Endodermal cell (in vitro differentiated cells): ENCODE measurements around the gene OPCML. TPM values are rescaled to one million over a fixed set of nuclear protein-coding genes. Genes with fewer than 3 reads are reported as not detected.

Source experiments
- DNase-seq: peaks from one replicate; pipeline ENCODE4 v3.0.0-alpha.2; 2017
- H3K27ac ChIP-seq: 2 replicates; pipeline ENCODE4 v1.5.1; 2013; ENCODE audit warnings: mild to moderate bottlenecking, low read depth, low read length, moderate library complexity
- H3K27me3 ChIP-seq: 2 replicates; pipeline ENCODE4 v1.6.1; 2013; ENCODE audit warnings: mild to moderate bottlenecking, low read length, moderate library complexity; ENCODE audit not compliant: insufficient read depth, control insufficient read depth, poor library complexity, severe bottlenecking
- H3K36me3 ChIP-seq: 2 replicates; pipeline ENCODE4 v1.7.0; 2013; ENCODE audit warnings: mild to moderate bottlenecking, low read length, moderate library complexity; ENCODE audit not compliant: control insufficient read depth, insufficient read depth
- H3K4me1 ChIP-seq: one replicate; pipeline ENCODE4 v1.7.0; 2013; ENCODE audit warnings: low read length; ENCODE audit not compliant: control insufficient read depth, insufficient read depth
- H3K4me3 ChIP-seq: 2 replicates; pipeline ENCODE4 v1.5.1; 2013; ENCODE audit warnings: mild to moderate bottlenecking, low read length, moderate library complexity
- H3K9ac ChIP-seq: 2 replicates; pipeline ENCODE4 v1.6.1; 2013; ENCODE audit warnings: mild to moderate bottlenecking, low read length, moderate library complexity; ENCODE audit not compliant: poor library complexity, severe bottlenecking; ENCODE audit errors: extremely low read depth
- H3K9me3 ChIP-seq: 2 replicates; pipeline ENCODE4 v1.6.1; 2013; ENCODE audit warnings: mild to moderate bottlenecking, low read length, moderate library complexity; ENCODE audit not compliant: control insufficient read depth
- H3K27ac Mint-ChIP-seq: 2 replicates; pipeline ENCODE4 v1.8.0; 2020; ENCODE audit warnings: mixed read lengths
- H3K27me3 Mint-ChIP-seq: 2 replicates; pipeline ENCODE4 v1.8.0; 2021; ENCODE audit warnings: mild to moderate bottlenecking, mixed read lengths; ENCODE audit not compliant: insufficient read depth
- H3K36me3 Mint-ChIP-seq: 2 replicates; pipeline ENCODE4 v1.8.0; 2020; ENCODE audit warnings: low read depth, mixed read lengths
- H3K4me1 Mint-ChIP-seq: 2 replicates; pipeline ENCODE4 v1.8.0; 2020; ENCODE audit warnings: mixed read lengths
- H3K4me3 Mint-ChIP-seq: 2 replicates; pipeline ENCODE4 v1.8.0; 2020; ENCODE audit warnings: mild to moderate bottlenecking, moderate library complexity, mixed read lengths
- H3K9me3 Mint-ChIP-seq: 2 replicates; pipeline ENCODE4 v1.8.0; 2020; ENCODE audit warnings: mild to moderate bottlenecking, mixed read lengths
- WGBS, 2 experiments: methylation state at CpG; one replicate each; pipeline versions ENCODE4 v1.1.5 to v1.1.7; 2013; ENCODE audit warnings: missing lambda C conversion rate in 2 of 2, mixed read lengths in 1 of 2; ENCODE audit not compliant: insufficient coverage in 1 of 2, insufficient read length in 1 of 2; 5-methylcytosine and 5-hydroxymethylcytosine counted together
- total RNA-seq, 2 donors: library from RNA; stranded (reverse); fragmentation: NEBNext Ultra II Directional in 1 of 2; extraction: Animal tissue kit (Norgen Biotek cat#: 25700) in 1 of 2; gene quantifications; 2 replicates in 1 of 2; 3 replicates in 1 of 2; pipeline ENCODE4 v1.2.1, GENCODE V29; 2021
- TF ChIP-seq, protein P1 (sequence below): fragments of 200-600 bp; sonication (generic); conservative IDR thresholded peaks from 2 replicates; pipeline ENCODE4 v1.5.0; 2021; ENCODE audit warnings: antibody characterized with exemption, mild to moderate bottlenecking

OPCML gene
- total RNA-seq, 2 donors from 2014 or later = 0.49 to 0.86 TPM

DNA sequence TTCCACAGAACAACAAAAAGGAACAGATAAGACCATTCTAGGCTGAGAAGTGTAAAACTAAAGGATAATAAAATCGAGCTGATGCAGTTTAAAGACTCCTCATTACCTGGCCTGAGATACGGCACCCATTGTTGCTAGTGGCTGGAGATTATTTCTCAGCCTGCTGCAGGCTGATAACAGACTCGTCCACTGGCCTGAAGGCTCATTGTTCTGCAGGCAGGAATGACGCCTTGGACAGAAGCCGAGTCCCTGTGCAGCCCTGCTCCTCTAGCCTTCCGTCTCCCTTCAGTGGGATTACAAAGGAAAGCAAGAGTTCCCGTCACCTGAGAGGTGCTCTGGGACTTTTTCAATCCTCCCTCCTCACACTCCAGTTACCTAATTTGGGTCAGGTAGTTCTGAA, 1065.3 kb downstream of the OPCML start:
- H3K9ac ChIP-seq = no peak overlapping the region
- TF ChIP-seq, protein P1, sequence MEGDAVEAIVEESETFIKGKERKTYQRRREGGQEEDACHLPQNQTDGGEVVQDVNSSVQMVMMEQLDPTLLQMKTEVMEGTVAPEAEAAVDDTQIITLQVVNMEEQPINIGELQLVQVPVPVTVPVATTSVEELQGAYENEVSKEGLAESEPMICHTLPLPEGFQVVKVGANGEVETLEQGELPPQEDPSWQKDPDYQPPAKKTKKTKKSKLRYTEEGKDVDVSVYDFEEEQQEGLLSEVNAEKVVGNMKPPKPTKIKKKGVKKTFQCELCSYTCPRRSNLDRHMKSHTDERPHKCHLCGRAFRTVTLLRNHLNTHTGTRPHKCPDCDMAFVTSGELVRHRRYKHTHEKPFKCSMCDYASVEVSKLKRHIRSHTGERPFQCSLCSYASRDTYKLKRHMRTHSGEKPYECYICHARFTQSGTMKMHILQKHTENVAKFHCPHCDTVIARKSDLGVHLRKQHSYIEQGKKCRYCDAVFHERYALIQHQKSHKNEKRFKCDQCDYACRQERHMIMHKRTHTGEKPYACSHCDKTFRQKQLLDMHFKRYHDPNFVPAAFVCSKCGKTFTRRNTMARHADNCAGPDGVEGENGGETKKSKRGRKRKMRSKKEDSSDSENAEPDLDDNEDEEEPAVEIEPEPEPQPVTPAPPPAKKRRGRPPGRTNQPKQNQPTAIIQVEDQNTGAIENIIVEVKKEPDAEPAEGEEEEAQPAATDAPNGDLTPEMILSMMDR = no peak
- peak overlapping the region; percentile 37 for H3K4me3 ChIP-seq
- Mint-ChIP-seq H3K27me3 (no peaks in the 10 kb centered on the region), H3K9me3 (no peaks in the 10 kb centered on the region), H3K4me3 (no peak overlapping the region), H3K27ac (peak overlapping the region; percentile 71), H3K36me3 (no peaks in the 10 kb centered on the region), H3K4me1 (no peaks in the 10 kb centered on the region)
- no peaks in the 10 kb centered on the region for H3K36me3 ChIP-seq
- peaks cover 4% of the 10 kb centered on the region for H3K9me3 ChIP-seq
- H3K27me3 ChIP-seq = no peaks in the 10 kb centered on the region
- peak; percentile 60 for DNase-seq
- no peak overlapping the region for H3K27ac ChIP-seq
- 45 to 83% methylated on average over 5 to 7 of the region's 7 CpGs for WGBS, 2 experiments
- peaks cover 18% of the 10 kb centered on the region for H3K4me1 ChIP-seq

- no peaks in the 10 kb centered on the region for H3K9me3 Mint-ChIP-seq
- H3K27me3 Mint-ChIP-seq = no peaks in the 10 kb centered on the region
- TF ChIP-seq, protein P1 = peak; percentile 20
- Histone ChIP-seq H3K9ac (no peak overlapping the region), H3K9me3 (peaks cover 4% of the 10 kb centered on the region), H3K4me3 (no peak overlapping the region), H3K4me1 (peaks cover 18% of the 10 kb centered on the region), H3K27ac (no peak overlapping the region), H3K36me3 (no peaks in the 10 kb centered on the region), H3K27me3 (no peaks in the 10 kb centered on the region)
- no peak for DNase-seq
- H3K4me3 Mint-ChIP-seq = no peak overlapping the region
- 90 to 95% methylated on average over 2 of the region's 3 CpGs for WGBS, 2 experiments
- no peak overlapping the region for H3K27ac Mint-ChIP-seq
- H3K4me1 Mint-ChIP-seq = peaks cover 7% of the 10 kb centered on the region
- no peaks in the 10 kb centered on the region for H3K36me3 Mint-ChIP-seq
Measured at GRCh38 chr11:132464939-132465338, 1067.4 kb downstream of the OPCML start.

GRCh38 chr11:132464003-132464342, 1068.3 kb downstream of the OPCML start:
- H3K9me3 ChIP-seq = peaks cover 4% of the 10 kb centered on the region
- no peak for DNase-seq
- Mint-ChIP-seq H3K27ac (no peak overlapping the region), H3K4me1 (peaks cover 7% of the 10 kb centered on the region), H3K9me3 (no peaks in the 10 kb centered on the region), H3K36me3 (no peaks in the 10 kb centered on the region), H3K4me3 (no peak overlapping the region), H3K27me3 (no peaks in the 10 kb centered on the region)
- H3K27ac ChIP-seq = no peak overlapping the region
- no peaks in the 10 kb centered on the region for H3K27me3 ChIP-seq
- TF ChIP-seq, protein P1 = no peak
- H3K4me3 ChIP-seq = no peak overlapping the region
- no peak overlapping the region for H3K9ac ChIP-seq
- H3K4me1 ChIP-seq = peaks cover 18% of the 10 kb centered on the region
- WGBS, 2 experiments = 96 to 100% methylated on average over 1 of the region's 1 CpG
- H3K36me3 ChIP-seq = no peaks in the 10 kb centered on the region
